HepG2 (cell line): Measurements from ENCODE around the gene GPR162. TPM values are rescaled to one million over a fixed set of nuclear protein-coding genes. Genes with fewer than 3 reads are reported as not detected.

Experiments used
- CSRNP1 ChIP-seq: sonication (generic); formaldehyde crosslinking; IDR thresholded peaks from 2 replicates; pipeline ENCODE4 v1.8.1; 2023; ENCODE audit warnings: mild to moderate bottlenecking, missing genetic modification reagents
- FOXK2 ChIP-seq: fragments of 450-650 bp; IDR thresholded peaks from 2 replicates; pipeline ENCODE4 v1.6.1; 2016
- MXI1 ChIP-seq: IDR thresholded peaks from 3 replicates; pipeline ENCODE4 v1.6.1; 2012; ENCODE audit warnings: low read depth, low read length, inconsistent platforms, borderline replicate concordance
- RERE ChIP-seq: IDR thresholded peaks from 2 replicates; pipeline ENCODE4 v1.6.1; 2016; ENCODE audit warnings: low read depth, missing genetic modification reagents, missing compliant biosample characterization
- RORA ChIP-seq: sonication (generic); formaldehyde crosslinking; IDR thresholded peaks from 2 replicates; pipeline ENCODE4 v1.5.0; 2020; ENCODE audit warnings: mild to moderate bottlenecking, missing genetic modification reagents, moderate library complexity
- SMAD3 ChIP-seq: sonication (generic); formaldehyde crosslinking; IDR thresholded peaks from 2 replicates; pipeline ENCODE4 v1.4.0; 2020; ENCODE audit warnings: missing genetic modification reagents
- XRCC5 ChIP-seq: fragments of 200-400 bp; formaldehyde crosslinking; optimal IDR thresholded peaks from 2 replicates; pipeline ENCODE3; 2017; ENCODE audit warnings: mild to moderate bottlenecking, low read length
- ZNF260 ChIP-seq: sonication (generic); formaldehyde crosslinking; IDR thresholded peaks from 2 replicates; pipeline ENCODE4 v1.4.0; 2020; ENCODE audit warnings: missing genetic modification reagents, low read depth, mild to moderate bottlenecking, borderline replicate concordance
- ZNF333 ChIP-seq: sonication (generic); formaldehyde crosslinking; IDR thresholded peaks from 2 replicates; pipeline ENCODE4 v1.4.0; 2020; ENCODE audit warnings: mild to moderate bottlenecking, missing genetic modification reagents, borderline replicate concordance
- ZNF7 ChIP-seq: IDR thresholded peaks from 2 replicates; pipeline ENCODE4 v1.6.1; 2016; ENCODE audit warnings: missing biosample characterization, missing genetic modification reagents
- ZSCAN9 ChIP-seq: IDR thresholded peaks from 2 replicates; pipeline ENCODE4 v1.6.1; 2016; ENCODE audit warnings: borderline replicate concordance
- polyA plus RNA-seq, 8 experiments: library from polyadenylated mRNA; depleted of rRNA in 3 of 8; stranded (reverse) in 7 of 8; unstranded in 1 of 8; fragments of >200 nt; fragmentation: Illumina TruSeq in 4 of 8; extraction: Trizol in 4 of 8; gene quantifications; 2 replicates each; pipeline versions ENCODE4 v1.2.1 to v1.2.3, GENCODE V29; 2011 to 2016; ENCODE audit warnings: low read depth in 4 of 8, missing spikeins in 1 of 8, mixed read lengths in 1 of 8; ENCODE audit not compliant: insufficient read depth in 1 of 8
- total RNA-seq, 5 experiments: library from RNA; depleted of rRNA; stranded (reverse); fragments of >200 nt; fragmentation: Illumina TruSeq; extraction: Trizol; gene quantifications; 2 replicates each; pipeline ENCODE4 v1.2.3, GENCODE V29; 2016; ENCODE audit warnings: low read depth in 1 of 5
- TF ChIP-seq, protein P1 (sequence below), 2 experiments: sonication (generic) in 1 of 2; formaldehyde crosslinking in 1 of 2; IDR thresholded peaks; 2 replicates each; pipeline versions ENCODE4 v1.4.0 to v1.6.1; 2018 to 2020; ENCODE audit warnings: missing genetic modification reagents in 2 of 2, borderline replicate concordance in 1 of 2, low read depth in 1 of 2, mild to moderate bottlenecking in 1 of 2, missing biosample characterization in 1 of 2
- TF ChIP-seq, protein P2 (sequence below): sonication (generic); formaldehyde crosslinking; IDR thresholded peaks from 2 replicates; pipeline ENCODE4 v1.8.0; 2022; ENCODE audit warnings: missing genetic modification reagents, mild to moderate bottlenecking, borderline replicate concordance

Gene GPR162
- total and polyA plus RNA-seq, 2 of the 13 experiments (the other 11 are each of a cell fraction or from before 2014, with no cell fraction given): 0.08 TPM; not detected in 1

DNA sequence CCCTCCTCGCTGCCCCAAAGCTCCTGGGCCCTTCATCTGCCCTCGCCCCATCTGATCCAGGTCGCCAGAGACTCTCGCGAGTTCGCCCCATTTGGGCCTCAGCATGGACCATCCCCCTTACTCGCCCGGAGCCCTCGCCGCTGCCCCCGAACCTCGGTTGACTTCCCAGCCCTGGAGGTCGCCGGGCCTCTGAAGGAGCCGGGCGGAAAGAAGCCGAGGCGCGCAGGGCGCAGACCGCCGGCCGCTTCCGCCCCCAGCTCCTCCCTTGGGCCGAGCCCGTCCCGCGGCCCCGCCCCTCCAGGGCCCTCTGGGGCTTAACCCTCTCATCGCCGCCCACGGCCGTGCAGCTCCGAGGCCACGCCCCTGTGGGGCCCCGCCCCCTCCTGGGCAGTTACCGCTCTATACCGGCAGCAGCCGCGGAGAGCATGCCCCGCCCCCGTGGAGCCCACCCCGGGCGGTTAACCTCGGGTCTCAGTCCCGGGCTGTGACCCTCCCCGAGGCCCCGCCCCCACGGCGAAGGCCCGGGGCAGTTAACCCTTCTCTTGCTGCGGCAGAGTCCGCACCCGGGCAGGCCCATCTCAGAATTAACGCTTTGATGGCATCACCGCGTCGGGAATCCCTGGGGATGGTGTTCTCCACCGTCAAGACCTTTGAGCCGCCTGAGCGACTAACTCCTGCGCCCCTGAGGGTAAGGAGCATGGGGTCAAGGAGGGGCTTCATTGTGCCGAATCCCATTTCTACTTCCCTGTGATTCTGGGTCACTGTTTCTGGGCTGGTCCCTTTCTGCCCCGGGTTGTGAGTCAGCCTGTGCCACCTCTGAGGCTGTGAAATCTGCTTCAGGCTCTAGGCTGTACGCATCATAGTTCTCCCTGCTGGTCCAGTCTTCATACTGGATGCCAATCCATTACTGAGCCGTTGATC lies 51.7 kb downstream of the GPR162 start, which contains the start of gene SPSB2 (continued):
- TF ChIP-seq CSRNP1 (CRISPR knock-in tag): peak; percentile 55; the same call in 1 of the 2 replicates
- no peak; the same call in 1 of the 2 replicates for TF ChIP-seq ZSCAN9 (CRISPR knock-in tag)
- no peak for TF ChIP-seq SMAD3
- TF ChIP-seq RORA (CRISPR knock-in tag): no peak
- TF ChIP-seq, protein P1, sequence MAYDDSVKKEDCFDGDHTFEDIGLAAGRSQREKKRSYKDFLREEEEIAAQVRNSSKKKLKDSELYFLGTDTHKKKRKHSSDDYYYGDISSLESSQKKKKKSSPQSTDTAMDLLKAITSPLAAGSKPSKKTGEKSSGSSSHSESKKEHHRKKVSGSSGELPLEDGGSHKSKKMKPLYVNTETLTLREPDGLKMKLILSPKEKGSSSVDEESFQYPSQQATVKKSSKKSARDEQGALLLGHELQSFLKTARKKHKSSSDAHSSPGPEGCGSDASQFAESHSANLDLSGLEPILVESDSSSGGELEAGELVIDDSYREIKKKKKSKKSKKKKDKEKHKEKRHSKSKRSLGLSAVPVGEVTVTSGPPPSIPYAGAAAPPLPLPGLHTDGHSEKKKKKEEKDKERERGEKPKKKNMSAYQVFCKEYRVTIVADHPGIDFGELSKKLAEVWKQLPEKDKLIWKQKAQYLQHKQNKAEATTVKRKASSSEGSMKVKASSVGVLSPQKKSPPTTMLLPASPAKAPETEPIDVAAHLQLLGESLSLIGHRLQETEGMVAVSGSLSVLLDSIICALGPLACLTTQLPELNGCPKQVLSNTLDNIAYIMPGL (CRISPR knock-in tag; IDR thresholded peaks at IDR 0.05; ENCODE audit: borderline replicate concordance in 1 of 2, low read depth in 1 of 2): 0 out of 4 replicates have a peak, but pooled peaks have one; percentile 6 to 60
- peak; percentile 64 for TF ChIP-seq XRCC5
- no peak for TF ChIP-seq ZNF7
- peak; percentile 86; the same call in 1 of the 3 replicates for TF ChIP-seq MXI1
- no peak for TF ChIP-seq ZNF333 (CRISPR knock-in tag)
- TF ChIP-seq RERE (CRISPR knock-in tag): 0 out of 2 replicates have a peak, but pooled peaks have one; percentile 35
- TF ChIP-seq ZNF260 (CRISPR knock-in tag): no peak
- TF ChIP-seq, protein P2, sequence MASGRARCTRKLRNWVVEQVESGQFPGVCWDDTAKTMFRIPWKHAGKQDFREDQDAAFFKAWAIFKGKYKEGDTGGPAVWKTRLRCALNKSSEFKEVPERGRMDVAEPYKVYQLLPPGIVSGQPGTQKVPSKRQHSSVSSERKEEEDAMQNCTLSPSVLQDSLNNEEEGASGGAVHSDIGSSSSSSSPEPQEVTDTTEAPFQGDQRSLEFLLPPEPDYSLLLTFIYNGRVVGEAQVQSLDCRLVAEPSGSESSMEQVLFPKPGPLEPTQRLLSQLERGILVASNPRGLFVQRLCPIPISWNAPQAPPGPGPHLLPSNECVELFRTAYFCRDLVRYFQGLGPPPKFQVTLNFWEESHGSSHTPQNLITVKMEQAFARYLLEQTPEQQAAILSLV (CRISPR knock-in tag): no peak
- TF ChIP-seq FOXK2: no peak
